Measurements from ENCODE around the gene RRAGC.
A peak's percentile ranks its signal among the peaks of the same experiment; 100 is the strongest.
"Not testable (repeated sequence)": the region's sequence is repeated elsewhere in the genome, so short reads cannot be mapped to it uniquely, and the experiment has no call there.

RRAGC gene

DNA sequence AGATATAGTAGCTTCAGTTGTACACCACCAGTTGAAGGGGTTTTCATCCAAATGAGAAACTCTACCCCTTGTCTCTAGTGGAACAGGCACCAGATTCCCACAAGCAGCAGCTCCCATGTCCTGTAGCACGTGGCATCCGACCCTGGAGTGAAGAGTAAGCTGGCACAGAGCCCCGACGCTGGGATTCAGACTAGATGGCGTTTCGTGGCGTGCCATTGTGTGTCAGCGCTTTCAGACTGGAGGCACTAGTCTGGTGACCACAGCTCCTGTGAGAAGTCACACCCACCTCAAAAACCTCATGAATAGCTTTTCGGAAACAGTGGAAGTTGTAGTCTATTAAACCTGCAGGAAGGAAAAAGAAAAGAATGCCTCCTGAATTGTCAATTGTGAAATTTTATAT lies 20.2 kb downstream of the RRAGC start:
- in situ Hi-C loops (cut with MboI; ENCODE audit: low sequenced_read_pairs, unreplicated experiment): no loop called here
- DNase-seq (ENCODE audit: low spot score): no peak
- TF ChIP-seq, protein P1, sequence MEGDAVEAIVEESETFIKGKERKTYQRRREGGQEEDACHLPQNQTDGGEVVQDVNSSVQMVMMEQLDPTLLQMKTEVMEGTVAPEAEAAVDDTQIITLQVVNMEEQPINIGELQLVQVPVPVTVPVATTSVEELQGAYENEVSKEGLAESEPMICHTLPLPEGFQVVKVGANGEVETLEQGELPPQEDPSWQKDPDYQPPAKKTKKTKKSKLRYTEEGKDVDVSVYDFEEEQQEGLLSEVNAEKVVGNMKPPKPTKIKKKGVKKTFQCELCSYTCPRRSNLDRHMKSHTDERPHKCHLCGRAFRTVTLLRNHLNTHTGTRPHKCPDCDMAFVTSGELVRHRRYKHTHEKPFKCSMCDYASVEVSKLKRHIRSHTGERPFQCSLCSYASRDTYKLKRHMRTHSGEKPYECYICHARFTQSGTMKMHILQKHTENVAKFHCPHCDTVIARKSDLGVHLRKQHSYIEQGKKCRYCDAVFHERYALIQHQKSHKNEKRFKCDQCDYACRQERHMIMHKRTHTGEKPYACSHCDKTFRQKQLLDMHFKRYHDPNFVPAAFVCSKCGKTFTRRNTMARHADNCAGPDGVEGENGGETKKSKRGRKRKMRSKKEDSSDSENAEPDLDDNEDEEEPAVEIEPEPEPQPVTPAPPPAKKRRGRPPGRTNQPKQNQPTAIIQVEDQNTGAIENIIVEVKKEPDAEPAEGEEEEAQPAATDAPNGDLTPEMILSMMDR (IDR thresholded peaks at IDR 0.05; ENCODE audit: borderline replicate concordance, control extremely low read depth, extremely low read depth, insufficient read depth, missing control alignments): no peak

- DNase-seq (ENCODE audit: low spot score): not testable (repeated sequence)
These were observed 23.3 kb downstream of the RRAGC start for GRCh38 chr1:38836316-38836715.

DNA sequence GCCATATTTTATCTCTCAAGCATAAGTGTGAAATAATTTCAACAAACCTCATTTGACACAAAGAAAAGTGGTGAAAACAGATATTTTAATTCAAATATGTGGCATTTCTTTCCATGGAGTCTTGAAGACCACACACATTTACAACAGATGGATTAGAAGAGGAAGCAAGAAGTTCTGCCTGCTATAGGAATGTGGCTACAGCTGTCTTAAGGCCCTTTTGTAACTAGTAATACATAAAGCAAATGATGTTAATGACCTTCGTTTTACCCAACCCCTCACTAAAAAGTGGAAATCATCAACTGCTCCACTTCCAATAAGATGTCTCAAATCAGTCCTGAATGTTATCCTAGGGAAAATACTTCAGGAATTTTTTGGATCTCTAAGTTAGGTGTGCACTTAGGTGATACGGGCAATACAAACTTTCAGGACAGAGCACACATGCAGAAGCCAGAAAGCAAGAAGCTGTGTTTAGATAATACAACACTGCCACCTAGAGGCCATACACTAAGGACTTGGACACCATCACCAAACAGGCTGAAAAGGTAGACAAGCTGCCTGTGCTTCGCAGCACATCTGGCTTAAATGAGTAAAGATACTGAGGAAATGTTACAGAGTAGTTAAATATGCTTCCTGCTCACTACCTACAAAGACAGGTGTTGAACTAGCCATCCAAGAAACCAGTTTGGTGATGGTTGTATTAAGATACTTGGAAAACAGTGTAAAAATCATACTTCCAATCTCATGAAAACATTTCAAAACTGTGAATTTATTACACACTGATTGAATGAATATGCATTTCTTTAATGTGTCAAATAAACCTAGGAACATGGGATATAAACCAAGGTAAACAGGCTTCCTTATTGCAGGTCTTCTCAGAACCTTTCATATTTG lies 24.4 kb downstream of the RRAGC start:
- DNase-seq (ENCODE audit: low spot score): peak; percentile 73
- TF ChIP-seq, protein P1 (IDR thresholded peaks at IDR 0.05; ENCODE audit: borderline replicate concordance, control extremely low read depth, extremely low read depth, insufficient read depth, missing control alignments): peak; percentile 60
- in situ Hi-C loops (cut with MboI; ENCODE audit: low sequenced_read_pairs, unreplicated experiment): no loop called here

More at GRCh38 chr1:38836316-38836715, 23.3 kb downstream of the RRAGC start:
- in situ Hi-C loops (cut with MboI; ENCODE audit: low sequenced_read_pairs, unreplicated experiment): not testable (repeated sequence)

- in situ Hi-C loops (cut with MboI; ENCODE audit: low sequenced_read_pairs, unreplicated experiment): no loop called here
- DNase-seq (ENCODE audit: low spot score): no peak
- TF ChIP-seq, protein P1 (IDR thresholded peaks at IDR 0.05; ENCODE audit: borderline replicate concordance, control extremely low read depth, extremely low read depth, insufficient read depth, missing control alignments): no peak
These were observed 25.3 kb downstream of the RRAGC start for GRCh38 chr1:38834221-38834782.

GRCh38 chr1:38833146-38833545 lies 26.4 kb downstream of the RRAGC start:
- DNase-seq (ENCODE audit: low spot score): no peak

DNA sequence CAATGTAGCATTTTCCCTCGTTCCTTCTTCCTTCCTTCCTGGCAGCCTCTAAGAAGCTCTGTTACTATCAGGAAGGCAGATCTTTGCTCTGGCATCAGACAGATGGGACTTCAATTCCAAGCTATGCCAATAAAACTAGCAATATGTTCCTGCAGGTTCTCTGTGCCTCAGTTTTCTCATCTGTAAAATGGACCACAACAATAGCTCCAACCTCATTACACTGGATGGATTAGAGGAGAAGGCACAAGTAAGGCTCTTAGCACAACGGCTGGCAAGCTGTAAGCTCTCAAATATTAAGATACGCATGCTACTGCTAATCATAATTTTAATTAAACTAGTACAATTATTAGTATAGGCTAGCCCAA lies 27.2 kb downstream of the RRAGC start:
- DNase-seq (ENCODE audit: low spot score): no peak
- TF ChIP-seq, protein P1 (IDR thresholded peaks at IDR 0.05; ENCODE audit: borderline replicate concordance, control extremely low read depth, extremely low read depth, insufficient read depth, missing control alignments): no peak
- in situ Hi-C loops (cut with MboI; ENCODE audit: low sequenced_read_pairs, unreplicated experiment): no loop called here

More at GRCh38 chr1:38833146-38833545, 26.4 kb downstream of the RRAGC start:
- TF ChIP-seq, protein P1 (IDR thresholded peaks at IDR 0.05; ENCODE audit: borderline replicate concordance, control extremely low read depth, extremely low read depth, insufficient read depth, missing control alignments): no peak
- in situ Hi-C loops (cut with MboI; ENCODE audit: low sequenced_read_pairs, unreplicated experiment): no loop called here

DNA sequence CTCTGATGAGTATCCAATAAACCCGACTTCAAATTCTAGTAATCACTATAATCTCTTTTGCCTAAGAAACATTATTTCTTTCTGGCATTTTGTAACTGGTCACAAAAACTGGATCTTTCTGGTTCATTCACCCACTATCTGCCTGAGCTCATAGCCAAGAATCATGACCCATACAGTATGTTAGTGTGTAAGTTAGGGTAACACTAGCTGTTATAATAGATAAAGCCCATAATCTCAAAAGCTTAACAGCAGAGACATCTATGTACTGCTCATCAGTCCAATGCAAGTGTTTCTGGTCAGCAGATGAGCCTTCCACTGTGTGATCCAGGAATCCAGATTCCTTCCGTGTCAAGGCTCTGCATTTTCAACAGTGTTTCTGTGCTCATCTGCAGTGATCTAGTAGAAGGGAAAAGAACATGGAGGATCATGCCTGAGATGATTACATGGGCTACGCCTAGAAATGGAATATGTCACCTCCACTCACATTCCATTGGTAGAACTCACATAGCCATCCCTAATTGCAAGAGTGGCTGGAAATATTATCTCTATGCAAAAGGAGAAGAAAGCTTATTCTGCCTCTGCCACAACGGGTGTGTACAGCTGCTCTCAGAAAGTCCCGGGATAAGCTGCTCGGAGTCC lies 27.7 kb downstream of the RRAGC start:
- DNase-seq (ENCODE audit: low spot score): no peak
- TF ChIP-seq, protein P1 (IDR thresholded peaks at IDR 0.05; ENCODE audit: borderline replicate concordance, control extremely low read depth, extremely low read depth, insufficient read depth, missing control alignments): no peak
- in situ Hi-C loops (cut with MboI; ENCODE audit: low sequenced_read_pairs, unreplicated experiment): no loop called here
